ENCODE results near the gene KYAT1. TPM values are rescaled to one million over a fixed set of nuclear protein-coding genes. Genes with fewer than 3 reads are reported as not detected.
"Not testable (repeated sequence)": the region's sequence is repeated elsewhere in the genome, so short reads cannot be mapped to it uniquely, and the experiment has no call there.

The KYAT1 gene
- polyA plus RNA-seq, 4 donors, result 4.1 to 7.5 (median 5.2) TPM

GRCh38 chr9:128885376-128885775 is 3.6 kb upstream of the KYAT1 start:
- FAIRE-seq, result no peak
- Histone ChIP-seq H3K4me1 (ENCODE audit: control insufficient read depth in 3 of 3, insufficient read depth in 2 of 3, low read depth in 1 of 3, low read length in 2 of 3) (peaks cover 2 to 9% (median 3%) of the 10 kb centered on the region in 3 donors), H3K9me3 (ENCODE audit: control insufficient read depth in 2 of 2, insufficient read depth in 1 of 2, low read depth in 1 of 2, low read length in 1 of 2) (no peaks in the 10 kb centered on the region), H3K27me3 (ENCODE audit: control insufficient read depth in 3 of 3, insufficient read depth in 3 of 3, low read length in 3 of 3) (no peaks in the 10 kb centered on the region), H3K27ac (ENCODE audit: low read depth in 1 of 3, low read length in 2 of 3) (no peak overlapping the region), H3K36me3 (ENCODE audit: control insufficient read depth in 3 of 3, insufficient read depth in 2 of 3, low read depth in 1 of 3, low read length in 3 of 3) (peaks cover 3 to 53% (median 6%) of the 10 kb centered on the region in 3 donors), H3K4me3 (ENCODE audit: low read depth in 1 of 3, low read length in 3 of 3) (no peak overlapping the region)
- DNase-seq, result no peak
- 93 to 96% (median 94%) methylated on average over 8 of the region's 8 CpGs for WGBS, 3 donors

- peaks cover 3 to 43% (median 6%) of the 10 kb centered on the region in 3 donors for H3K36me3 ChIP-seq (ENCODE audit: control insufficient read depth in 3 of 3, insufficient read depth in 2 of 3, low read depth in 1 of 3, low read length in 3 of 3)
- H3K27ac ChIP-seq (ENCODE audit: low read depth in 1 of 3, low read length in 2 of 3), result no peak overlapping the region
- FAIRE-seq, result no peak
- H3K27me3 ChIP-seq (ENCODE audit: control insufficient read depth in 3 of 3, insufficient read depth in 3 of 3, low read length in 3 of 3), result no peaks in the 10 kb centered on the region
- H3K4me1 ChIP-seq (ENCODE audit: control insufficient read depth in 3 of 3, insufficient read depth in 2 of 3, low read depth in 1 of 3, low read length in 2 of 3), result peaks cover 2 to 19% (median 3%) of the 10 kb centered on the region in 3 donors
- WGBS, 3 donors, result 87 to 94% (median 92%) methylated on average over 2 of the region's 2 CpGs
- H3K9me3 ChIP-seq (ENCODE audit: control insufficient read depth in 2 of 2, insufficient read depth in 1 of 2, low read depth in 1 of 2, low read length in 1 of 2), result no peaks in the 10 kb centered on the region
- no peak overlapping the region for H3K4me3 ChIP-seq (ENCODE audit: low read depth in 1 of 3, low read length in 3 of 3)
- no peak for DNase-seq
Measured at GRCh38 chr9:128884164-128884563, 2.4 kb upstream of the KYAT1 start.

- DNase-seq, result peak; percentile 27 to 49
- peaks cover 2 to 19% (median 3%) of the 10 kb centered on the region in 3 donors for H3K4me1 ChIP-seq (ENCODE audit: control insufficient read depth in 3 of 3, insufficient read depth in 2 of 3, low read depth in 1 of 3, low read length in 2 of 3)
Measured at GRCh38 chr9:128882677-128883603, 1.2 kb upstream of the KYAT1 start.

GRCh38 chr9:128877852-128878251 is 3.9 kb downstream of the KYAT1 start:
- H3K27me3 ChIP-seq (ENCODE audit: control insufficient read depth in 3 of 3, insufficient read depth in 3 of 3, low read length in 3 of 3), result no peaks in the 10 kb centered on the region
- no peak overlapping the region for H3K4me3 ChIP-seq (ENCODE audit: low read depth in 1 of 3, low read length in 3 of 3)
- H3K9me3 ChIP-seq (ENCODE audit: control insufficient read depth in 2 of 2, insufficient read depth in 1 of 2, low read depth in 1 of 2, low read length in 1 of 2), result no peaks in the 10 kb centered on the region
- WGBS, 3 donors, result 80 to 86% (median 81%) methylated on average over 5 of the region's 5 CpGs
- FAIRE-seq (no peak), DNase-seq (peak in 1 of 2 donors; percentile 26)
- H3K27ac ChIP-seq (ENCODE audit: low read depth in 1 of 3, low read length in 2 of 3), result no peak overlapping the region
- H3K4me1 ChIP-seq (ENCODE audit: control insufficient read depth in 3 of 3, insufficient read depth in 2 of 3, low read depth in 1 of 3, low read length in 2 of 3), result peaks cover 0 to 13% (median 0%) of the 10 kb centered on the region in 3 donors
- no peaks in the 10 kb centered on the region for H3K36me3 ChIP-seq (ENCODE audit: control insufficient read depth in 3 of 3, insufficient read depth in 2 of 3, low read depth in 1 of 3, low read length in 3 of 3)

More at GRCh38 chr9:128882677-128883603, 1.2 kb upstream of the KYAT1 start:
- Histone ChIP-seq H3K36me3 (ENCODE audit: control insufficient read depth in 3 of 3, insufficient read depth in 2 of 3, low read depth in 1 of 3, low read length in 3 of 3) (peaks cover 1 to 31% (median 6%) of the 10 kb centered on the region in 3 donors), H3K9me3 (ENCODE audit: control insufficient read depth in 2 of 2, insufficient read depth in 1 of 2, low read depth in 1 of 2, low read length in 1 of 2) (no peaks in the 10 kb centered on the region), H3K27ac (ENCODE audit: low read depth in 1 of 3, low read length in 2 of 3) (peak overlapping the region; percentile 75 to 88 (median 86)), H3K4me3 (ENCODE audit: low read depth in 1 of 3, low read length in 3 of 3) (peak overlapping the region; percentile 73 to 96 (median 95)), H3K27me3 (ENCODE audit: control insufficient read depth in 3 of 3, insufficient read depth in 3 of 3, low read length in 3 of 3) (no peaks in the 10 kb centered on the region)
- no peak for FAIRE-seq
- WGBS, 3 donors, result 0 to 1% (median 0%) methylated on average over 18 to 19 of the region's 19 CpGs

GRCh38 chr9:128870941-128871265 is 10.8 kb downstream of the KYAT1 start:
- not testable (repeated sequence) for H3K4me3 ChIP-seq (ENCODE audit: low read depth in 1 of 3, low read length in 3 of 3); DNase-seq; FAIRE-seq; H3K27me3 ChIP-seq (ENCODE audit: control insufficient read depth in 3 of 3, insufficient read depth in 3 of 3, low read length in 3 of 3); H3K36me3 ChIP-seq (ENCODE audit: control insufficient read depth in 3 of 3, insufficient read depth in 2 of 3, low read depth in 1 of 3, low read length in 3 of 3); H3K27ac ChIP-seq (ENCODE audit: low read depth in 1 of 3, low read length in 2 of 3); H3K9me3 ChIP-seq (ENCODE audit: control insufficient read depth in 2 of 2, insufficient read depth in 1 of 2, low read depth in 1 of 2, low read length in 1 of 2); H3K4me1 ChIP-seq (ENCODE audit: control insufficient read depth in 3 of 3, insufficient read depth in 2 of 3, low read depth in 1 of 3, low read length in 2 of 3)
- 89 to 95% (median 91%) methylated on average over 7 of the region's 7 CpGs for WGBS, 3 donors

GRCh38 chr9:128870128-128870940 is 11.4 kb downstream of the KYAT1 start:
- Histone ChIP-seq H3K36me3 (ENCODE audit: control insufficient read depth in 3 of 3, insufficient read depth in 2 of 3, low read depth in 1 of 3, low read length in 3 of 3) (peaks cover 0 to 4% (median 0%) of the 10 kb centered on the region in 3 donors), H3K4me1 (ENCODE audit: control insufficient read depth in 3 of 3, insufficient read depth in 2 of 3, low read depth in 1 of 3, low read length in 2 of 3) (no peaks in the 10 kb centered on the region), H3K9me3 (ENCODE audit: control insufficient read depth in 2 of 2, insufficient read depth in 1 of 2, low read depth in 1 of 2, low read length in 1 of 2) (no peaks in the 10 kb centered on the region), H3K27ac (ENCODE audit: low read depth in 1 of 3, low read length in 2 of 3) (no peak overlapping the region), H3K4me3 (ENCODE audit: low read depth in 1 of 3, low read length in 3 of 3) (no peak overlapping the region), H3K27me3 (ENCODE audit: control insufficient read depth in 3 of 3, insufficient read depth in 3 of 3, low read length in 3 of 3) (no peaks in the 10 kb centered on the region)
- DNase-seq, result no peak
- WGBS, 3 donors, result 92 to 96% (median 94%) methylated on average over 7 of the region's 7 CpGs
- FAIRE-seq, result no peak

- DNase-seq (peak; percentile 65 to 88), FAIRE-seq (no peak)
- no peaks in the 10 kb centered on the region for H3K27me3 ChIP-seq (ENCODE audit: control insufficient read depth in 3 of 3, insufficient read depth in 3 of 3, low read length in 3 of 3)
- peak overlapping the region in 1 of 3 donors; percentile 23 for H3K27ac ChIP-seq (ENCODE audit: low read depth in 1 of 3, low read length in 2 of 3)
- peaks cover 0 to 16% (median 0%) of the 10 kb centered on the region in 3 donors for H3K4me1 ChIP-seq (ENCODE audit: control insufficient read depth in 3 of 3, insufficient read depth in 2 of 3, low read depth in 1 of 3, low read length in 2 of 3)
- H3K4me3 ChIP-seq (ENCODE audit: low read depth in 1 of 3, low read length in 3 of 3), result no peak overlapping the region
- H3K36me3 ChIP-seq (ENCODE audit: control insufficient read depth in 3 of 3, insufficient read depth in 2 of 3, low read depth in 1 of 3, low read length in 3 of 3), result no peaks in the 10 kb centered on the region
- no peaks in the 10 kb centered on the region for H3K9me3 ChIP-seq (ENCODE audit: control insufficient read depth in 2 of 2, insufficient read depth in 1 of 2, low read depth in 1 of 2, low read length in 1 of 2)
- WGBS, 3 donors, result 19 to 31% (median 23%) methylated on average over 7 to 10 of the region's 10 CpGs
Measured at GRCh38 chr9:128863647-128864046, 18.1 kb downstream of the KYAT1 start.

GRCh38 chr9:128862401-128862851 is 19.3 kb downstream of the KYAT1 start:
- peaks cover 0 to 16% (median 0%) of the 10 kb centered on the region in 3 donors for H3K4me1 ChIP-seq (ENCODE audit: control insufficient read depth in 3 of 3, insufficient read depth in 2 of 3, low read depth in 1 of 3, low read length in 2 of 3)
- no peak for FAIRE-seq
- no peak for DNase-seq
- H3K4me3 ChIP-seq (ENCODE audit: low read depth in 1 of 3, low read length in 3 of 3), result no peak overlapping the region
- no peak overlapping the region for H3K27ac ChIP-seq (ENCODE audit: low read depth in 1 of 3, low read length in 2 of 3)
- 64 to 83% (median 65%) methylated on average over 6 of the region's 6 CpGs for WGBS, 3 donors
- no peaks in the 10 kb centered on the region for H3K9me3 ChIP-seq (ENCODE audit: control insufficient read depth in 2 of 2, insufficient read depth in 1 of 2, low read depth in 1 of 2, low read length in 1 of 2)
- no peaks in the 10 kb centered on the region for H3K27me3 ChIP-seq (ENCODE audit: control insufficient read depth in 3 of 3, insufficient read depth in 3 of 3, low read length in 3 of 3)
- no peaks in the 10 kb centered on the region for H3K36me3 ChIP-seq (ENCODE audit: control insufficient read depth in 3 of 3, insufficient read depth in 2 of 3, low read depth in 1 of 3, low read length in 3 of 3)
